ENCODE data around the gene KRTAP5-10.
A peak's percentile ranks its signal among the peaks of the same experiment; 100 is the strongest.
"Not testable (repeated sequence)": the region's sequence is repeated elsewhere in the genome, so short reads cannot be mapped to it uniquely, and the experiment has no call there.

KRTAP5-10 gene

GRCh38 chr11:71542879-71543777 is 22.2 kb upstream of the KRTAP5-10 start:
- DNase-seq = no peak

- DNase-seq = no peak
These were observed 21.5 kb upstream of the KRTAP5-10 start for GRCh38 chr11:71543866-71544265.

- DNase-seq = no peak
These were observed 20.7 kb upstream of the KRTAP5-10 start for GRCh38 chr11:71544525-71545214.

DNA sequence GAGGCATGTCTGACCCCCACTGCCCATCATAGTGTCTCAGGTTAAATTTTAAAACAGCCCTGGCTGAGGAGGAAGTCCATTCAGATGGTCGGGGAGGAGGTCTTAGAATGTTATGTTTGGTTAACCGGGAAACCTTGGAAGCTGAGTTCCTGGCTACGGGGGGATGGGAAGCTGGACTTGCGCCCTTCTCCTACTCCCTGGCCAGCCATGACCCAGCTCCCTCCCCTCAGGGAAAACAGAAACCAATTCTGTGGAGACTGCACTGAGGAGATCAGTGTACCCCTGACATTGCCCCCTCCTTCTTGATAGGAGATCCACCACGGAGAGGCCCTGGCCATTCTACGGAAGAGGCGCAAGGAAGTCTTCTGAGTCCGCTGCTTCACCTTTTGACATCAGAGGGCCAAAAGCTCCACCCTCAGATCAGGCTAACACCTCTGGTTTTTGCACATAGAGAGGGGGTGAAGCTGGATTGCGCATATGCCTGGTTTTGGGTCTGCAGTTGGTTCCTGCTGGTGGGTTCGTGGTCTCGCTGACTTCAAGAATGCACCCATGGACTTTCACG is 19.9 kb upstream of the KRTAP5-10 start:
- no peak for DNase-seq

GRCh38 chr11:71548120-71548519 is 17.2 kb upstream of the KRTAP5-10 start, which contains the start of gene KRTAP5-9:
Gene KRTAP5-9 (plus strand): TSS chr11:71548420. CDS start chr11:71548658, 238 bp downstream.
- DNase-seq = no peak

GRCh38 chr11:71548716-71549151 is 16.6 kb upstream of the KRTAP5-10 start:
- DNase-seq = no peak

DNA sequence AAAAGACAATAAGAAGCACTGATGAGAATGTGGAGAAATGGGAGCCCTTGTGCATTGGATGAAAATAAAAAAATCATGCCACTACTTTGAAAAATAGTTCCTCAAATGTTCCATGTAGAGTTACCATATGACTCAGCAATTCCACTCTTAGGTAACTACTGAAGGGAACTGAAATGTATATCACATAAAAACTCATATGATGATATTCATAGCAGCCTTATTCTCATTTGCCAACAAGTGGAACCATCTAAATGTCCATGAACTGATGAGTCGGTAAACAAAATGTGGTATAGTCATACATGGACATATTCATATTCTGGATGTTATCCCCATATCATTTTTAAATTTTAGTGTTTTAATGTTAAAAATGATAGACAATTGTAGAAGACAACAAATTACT is 13.7 kb upstream of the KRTAP5-10 start:
- no peak for DNase-seq

DNA sequence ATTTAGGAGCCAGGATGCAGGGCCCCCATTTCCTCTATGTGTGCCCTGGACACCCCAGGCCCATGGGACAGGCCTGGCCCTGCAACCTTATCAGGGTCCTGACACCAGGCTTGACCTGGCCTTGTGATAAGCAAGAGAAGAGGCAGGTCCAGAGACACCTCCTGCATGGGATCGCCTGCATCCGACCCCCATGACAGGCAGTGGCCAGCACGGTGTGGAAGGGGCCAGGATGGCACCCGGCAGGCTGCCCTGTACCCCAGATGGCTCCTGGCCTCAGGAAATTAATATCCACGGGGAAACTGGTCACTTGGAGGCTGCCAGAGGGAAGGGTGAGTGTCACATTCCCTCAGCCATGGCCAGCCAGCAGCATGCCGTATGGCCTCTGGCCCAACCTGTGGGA is 10.4 kb upstream of the KRTAP5-10 start:
- DNase-seq = no peak

- DNase-seq = no peak
These were observed 9.9 kb upstream of the KRTAP5-10 start for GRCh38 chr11:71555508-71555907.

DNA sequence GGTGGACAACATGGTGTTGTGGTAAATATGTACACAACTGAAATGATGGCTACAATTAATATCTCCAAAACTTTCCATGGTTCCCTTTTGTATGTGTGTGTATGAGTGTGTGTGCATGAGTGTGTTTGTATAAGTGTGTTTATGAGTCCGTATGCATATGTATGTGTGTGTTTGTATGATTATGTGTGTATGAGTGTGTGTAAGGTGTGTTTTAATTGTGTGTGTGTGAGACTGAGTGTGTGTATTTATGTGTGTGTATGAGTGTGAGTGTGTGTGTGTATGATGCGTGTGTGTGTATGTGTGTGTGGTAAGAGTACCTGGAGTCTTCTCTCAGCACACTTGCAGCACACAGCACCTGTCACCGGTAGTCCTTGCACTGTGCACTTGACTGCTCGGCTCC is 9.3 kb upstream of the KRTAP5-10 start:
- no peak for DNase-seq

- DNase-seq = no peak
These were observed 8.1 kb upstream of the KRTAP5-10 start for GRCh38 chr11:71557257-71557656.

- DNase-seq = no peak
These were observed 6.4 kb upstream of the KRTAP5-10 start for GRCh38 chr11:71558996-71559395.

GRCh38 chr11:71562120-71562519 is 3.2 kb upstream of the KRTAP5-10 start:
- DNase-seq = no peak

DNA sequence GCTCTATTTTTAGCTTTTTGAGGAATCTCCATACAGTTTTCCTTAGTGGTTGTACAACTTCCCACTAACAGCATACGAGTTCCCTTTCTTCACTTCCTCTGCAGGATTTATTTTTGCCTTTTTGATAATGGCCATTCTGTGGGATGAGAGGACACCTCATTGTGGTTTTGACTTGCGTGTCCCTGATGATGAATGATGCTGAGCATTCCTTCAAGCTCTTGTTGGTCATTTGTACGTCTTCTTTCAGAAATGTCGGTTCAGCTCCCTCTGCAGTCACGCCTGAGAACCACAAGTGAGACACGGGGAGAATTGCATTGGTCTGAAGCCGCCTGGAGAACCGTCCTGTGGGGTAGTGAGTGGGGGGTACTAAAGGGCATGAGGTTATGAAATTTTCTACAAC is 2.0 kb upstream of the KRTAP5-10 start:
- DNase-seq = peak; percentile 13

GRCh38 chr11:71564430-71564829 is 933 bp upstream of the KRTAP5-10 start:
- no peak for DNase-seq

- DNase-seq = no peak
These were observed 788 bp downstream of the KRTAP5-10 start for GRCh38 chr11:71566081-71566620.

DNA sequence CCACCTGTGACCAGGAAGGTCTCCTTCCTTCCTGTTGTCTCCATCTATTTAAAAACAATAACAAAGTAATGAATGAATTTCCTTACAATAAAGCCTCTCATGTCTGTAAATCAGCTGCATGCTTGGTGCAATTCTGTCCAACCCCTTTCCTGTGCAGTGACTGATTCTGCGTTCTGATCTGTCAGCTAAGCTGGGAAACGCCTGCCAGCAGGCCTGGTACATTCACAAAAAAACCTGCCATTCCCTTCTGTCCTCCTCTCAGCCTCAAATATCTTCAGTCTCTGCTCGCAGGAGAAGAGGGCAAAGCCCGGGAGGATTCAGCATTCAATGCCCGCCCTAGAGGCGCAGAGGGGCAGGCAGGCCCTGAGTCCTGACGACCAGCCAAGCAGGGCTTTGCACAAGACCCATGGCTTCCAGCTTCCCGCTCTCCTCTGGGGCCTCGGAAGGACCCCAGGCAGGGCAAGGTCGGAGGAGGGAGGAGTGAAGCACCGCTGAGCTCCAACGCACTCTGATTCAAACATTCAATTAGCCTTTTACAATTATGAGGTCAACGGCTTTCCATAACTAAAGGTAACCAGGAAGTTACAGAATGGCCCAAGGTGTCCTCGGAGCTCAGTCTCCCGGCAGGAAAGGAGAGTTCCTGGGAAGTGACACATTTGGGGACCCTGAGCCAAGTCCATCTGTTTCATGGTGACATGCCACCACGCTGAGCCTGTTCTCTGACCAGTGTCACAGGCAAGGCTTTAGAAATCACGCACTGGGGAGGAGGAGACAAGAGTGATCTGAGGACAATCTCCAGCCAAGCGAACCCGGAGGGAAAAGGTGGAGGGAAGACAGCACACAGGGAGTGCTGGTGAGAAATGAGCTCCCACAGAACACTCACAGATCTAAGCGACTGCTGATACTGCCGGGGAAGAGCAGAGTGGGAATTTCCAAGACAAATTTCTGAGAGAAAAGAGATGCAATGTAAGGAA is 1.6 kb downstream of the KRTAP5-10 start:
- DNase-seq = not testable (repeated sequence)

DNA sequence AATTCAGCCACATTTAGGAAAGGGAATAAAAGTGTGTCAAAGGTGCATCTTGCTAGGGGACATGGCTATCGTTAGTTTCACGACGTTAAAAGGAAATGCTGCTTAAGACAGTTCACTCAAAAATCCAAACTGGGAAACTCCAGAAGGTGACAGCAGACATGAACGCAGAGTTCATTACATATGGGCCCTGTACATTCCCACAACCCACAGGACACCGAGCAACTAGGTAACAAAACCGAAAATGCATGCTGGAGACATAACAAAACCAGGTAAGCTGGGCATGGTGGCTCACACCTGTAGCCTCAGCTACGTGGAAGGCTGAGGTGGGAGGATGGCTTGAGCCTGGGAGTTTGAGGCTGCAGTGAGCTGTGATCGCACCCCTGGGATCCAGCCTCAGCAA is 2.3 kb downstream of the KRTAP5-10 start:
- not testable (repeated sequence) for DNase-seq

DNA sequence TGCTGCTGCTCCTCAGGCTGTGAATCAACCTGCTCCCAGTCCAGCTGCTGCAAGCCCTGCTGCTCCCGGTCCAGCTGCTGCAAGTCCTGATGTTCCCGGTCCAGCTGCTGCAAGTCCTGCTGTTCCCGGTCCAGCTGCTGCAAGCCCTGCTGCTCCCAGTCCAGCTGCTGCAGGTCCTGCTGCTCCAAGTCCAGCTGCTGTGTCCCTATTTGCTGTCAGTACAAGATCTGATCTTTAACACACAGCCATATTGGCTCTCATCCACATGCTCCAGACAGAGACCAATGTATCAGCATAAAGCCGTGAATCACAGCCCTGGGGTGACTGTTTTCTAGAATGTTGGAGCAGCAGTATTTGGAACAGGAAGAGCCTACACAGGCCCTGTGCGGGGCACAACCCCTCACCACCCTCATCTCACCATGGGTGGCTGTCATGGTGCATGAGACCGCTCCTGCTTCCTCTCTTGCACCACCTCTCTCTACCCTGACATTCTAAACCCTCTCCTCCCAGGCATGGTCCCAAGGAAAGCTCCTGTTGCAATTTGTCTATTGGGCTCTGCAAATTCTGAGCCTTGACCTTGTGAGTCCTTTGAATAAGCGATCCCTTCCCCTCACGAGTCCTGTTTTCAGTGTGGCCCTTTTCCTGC is 3.5 kb downstream of the KRTAP5-10 start:
- no peak for DNase-seq

DNA sequence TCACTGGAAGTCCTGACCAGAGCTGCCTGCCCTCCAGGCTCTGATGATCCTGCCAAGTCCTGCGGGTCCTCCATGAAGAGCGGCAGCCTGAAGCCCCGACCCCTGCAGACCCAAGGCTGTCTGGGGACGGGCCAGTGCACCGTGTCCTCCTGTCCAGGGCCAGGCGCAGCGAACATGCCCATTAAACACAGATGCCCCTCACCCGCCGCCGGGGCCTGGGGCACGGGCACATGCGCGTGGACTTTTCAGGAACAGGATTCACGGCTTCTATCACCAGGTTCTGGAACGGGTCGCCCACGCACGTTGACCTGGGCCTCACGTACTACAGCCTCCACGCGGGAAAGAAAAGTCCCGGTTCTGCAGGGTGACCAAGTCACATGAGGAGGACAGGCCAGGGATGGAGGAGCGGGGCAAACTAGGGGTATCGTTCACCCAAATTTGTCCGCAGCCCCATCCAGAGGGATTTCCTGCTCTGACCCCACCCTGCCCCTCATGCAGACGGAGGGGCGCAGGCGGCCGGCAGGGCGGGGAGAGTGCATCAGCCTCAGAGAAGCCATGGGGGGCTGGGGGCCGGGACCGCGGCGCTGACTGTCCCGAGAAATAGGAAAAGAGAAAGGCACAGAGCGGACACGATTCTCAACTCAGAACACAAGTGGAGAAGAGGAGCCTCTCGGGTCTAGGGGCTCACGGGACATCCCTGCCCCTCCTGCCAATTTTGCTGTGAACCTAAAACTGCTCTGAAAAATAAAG is 5.9 kb downstream of the KRTAP5-10 start:
- DNase-seq = not testable (repeated sequence)

DNA sequence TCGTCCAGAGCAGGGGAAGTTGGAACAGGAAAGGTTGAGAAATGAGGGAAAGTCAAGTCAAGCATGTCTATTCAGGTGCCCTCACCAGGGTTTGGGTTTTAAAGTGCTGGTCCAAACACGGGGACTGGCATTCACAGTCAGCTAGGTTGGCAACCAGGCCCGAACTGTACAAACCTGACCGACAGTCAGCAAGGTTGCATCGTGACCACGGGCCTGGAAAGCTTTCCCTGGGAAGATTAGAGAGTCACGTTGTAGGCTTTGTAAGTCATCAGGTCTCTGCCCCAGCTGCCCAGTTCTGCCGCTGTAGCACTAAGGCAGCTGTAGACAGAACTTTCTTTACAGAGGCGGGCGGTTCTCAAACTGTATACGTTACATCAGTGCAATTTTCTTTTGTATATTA is 7.4 kb downstream of the KRTAP5-10 start:
- DNase-seq = no peak
